ENCODE data around the gene PCBP3.

DNA sequence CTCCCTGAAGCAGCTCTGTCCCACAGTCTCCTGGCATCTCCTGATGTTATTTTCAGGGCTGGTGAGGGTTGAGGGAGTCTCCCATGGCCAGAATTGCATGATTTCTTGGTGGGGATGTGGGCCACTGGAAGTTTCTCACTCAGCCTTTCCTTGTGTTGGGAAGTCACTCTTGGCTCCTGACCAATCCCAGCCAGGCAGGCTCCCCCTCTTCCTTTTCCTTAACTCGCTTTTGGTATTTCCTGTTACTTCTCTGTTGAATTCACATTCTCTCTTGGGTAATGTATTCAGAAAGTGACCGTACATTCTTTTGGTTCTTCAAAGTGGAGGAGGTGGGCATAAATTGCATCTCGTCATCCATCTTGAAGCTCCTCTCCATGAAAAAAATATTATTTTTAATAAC, 135.7 kb downstream of the PCBP3 start:
- TF ChIP-seq, protein P1, sequence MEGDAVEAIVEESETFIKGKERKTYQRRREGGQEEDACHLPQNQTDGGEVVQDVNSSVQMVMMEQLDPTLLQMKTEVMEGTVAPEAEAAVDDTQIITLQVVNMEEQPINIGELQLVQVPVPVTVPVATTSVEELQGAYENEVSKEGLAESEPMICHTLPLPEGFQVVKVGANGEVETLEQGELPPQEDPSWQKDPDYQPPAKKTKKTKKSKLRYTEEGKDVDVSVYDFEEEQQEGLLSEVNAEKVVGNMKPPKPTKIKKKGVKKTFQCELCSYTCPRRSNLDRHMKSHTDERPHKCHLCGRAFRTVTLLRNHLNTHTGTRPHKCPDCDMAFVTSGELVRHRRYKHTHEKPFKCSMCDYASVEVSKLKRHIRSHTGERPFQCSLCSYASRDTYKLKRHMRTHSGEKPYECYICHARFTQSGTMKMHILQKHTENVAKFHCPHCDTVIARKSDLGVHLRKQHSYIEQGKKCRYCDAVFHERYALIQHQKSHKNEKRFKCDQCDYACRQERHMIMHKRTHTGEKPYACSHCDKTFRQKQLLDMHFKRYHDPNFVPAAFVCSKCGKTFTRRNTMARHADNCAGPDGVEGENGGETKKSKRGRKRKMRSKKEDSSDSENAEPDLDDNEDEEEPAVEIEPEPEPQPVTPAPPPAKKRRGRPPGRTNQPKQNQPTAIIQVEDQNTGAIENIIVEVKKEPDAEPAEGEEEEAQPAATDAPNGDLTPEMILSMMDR (IDR thresholded peaks at IDR 0.05 in 4 of 5, conservative IDR thresholded peaks at IDR 0.05 in 1 of 5), result no peak
- no peak for TF ChIP-seq POLR2A (IDR thresholded peaks at IDR 0.05)

All from gastrocnemius medialis (tissue), 4 donors.